T-helper 1 cell (primary cell): ENCODE data around the gene GRPR.

Experiments used
- DNase-seq, 5 donors: peaks; one replicate each; pipeline ENCODE4 v3.0.0-alpha.2; 2012 to 2020
- total RNA-seq, 4 donors: gene quantifications; one replicate each; lab custom pipeline; 2026; lab: John Stamatoyannopoulos, UW

The GRPR gene
- 0 to 0.12 (median 0) reads per million in 4 donors for total RNA-seq

- peak in 4 of 5 donors; percentile 9 to 52 (median 26) for DNase-seq
Measured at GRCh38 chrX:16123222-16123786, at the start of gene GRPR. GRPR (plus strand) TSS chrX:16123565; CDS start chrX:16123954, 389 bp downstream.

- no peak for DNase-seq
Measured at GRCh38 chrX:16075087-16075486, 48.3 kb upstream of the GRPR start.

GRCh38 chrX:16076834-16077233 lies 46.5 kb upstream of the GRPR start:
- no peak for DNase-seq

GRCh38 chrX:16077811-16078210 lies 45.6 kb upstream of the GRPR start:
- DNase-seq, result no peak

- DNase-seq, result no peak
Measured at GRCh38 chrX:16081357-16081756, 42.0 kb upstream of the GRPR start.

GRCh38 chrX:16082470-16083085 lies 40.8 kb upstream of the GRPR start:
- no peak for DNase-seq

- no peak for DNase-seq
Measured at GRCh38 chrX:16087076-16087475, 36.3 kb upstream of the GRPR start.

GRCh38 chrX:16089086-16089485 lies 34.3 kb upstream of the GRPR start:
- no peak for DNase-seq

GRCh38 chrX:16096141-16096540 lies 27.2 kb upstream of the GRPR start:
- no peak for DNase-seq

GRCh38 chrX:16100673-16101072 lies 22.7 kb upstream of the GRPR start:
- no peak for DNase-seq

GRCh38 chrX:16101581-16101980 lies 21.8 kb upstream of the GRPR start:
- DNase-seq, result no peak

- DNase-seq, result no peak
Measured at GRCh38 chrX:16103625-16104024, 19.7 kb upstream of the GRPR start.

- no peak for DNase-seq
Measured at GRCh38 chrX:16112428-16112827, 10.9 kb upstream of the GRPR start.

- DNase-seq, result no peak
Measured at GRCh38 chrX:16113978-16114565, 9.3 kb upstream of the GRPR start.

GRCh38 chrX:16114611-16115010 lies 8.8 kb upstream of the GRPR start:
- DNase-seq, result no peak

- peak in 1 of 5 donors; percentile 29 for DNase-seq
Measured at GRCh38 chrX:16119353-16120220, 3.8 kb upstream of the GRPR start.

- DNase-seq, result no peak
Measured at GRCh38 chrX:16120431-16120830, 2.9 kb upstream of the GRPR start.

- no peak for DNase-seq
Measured at GRCh38 chrX:16124201-16124600, 836 bp downstream of the GRPR start.

GRCh38 chrX:16125520-16126149 lies 2.3 kb downstream of the GRPR start:
- no peak for DNase-seq

GRCh38 chrX:16130707-16131106 lies 7.3 kb downstream of the GRPR start:
- DNase-seq, result no peak

GRCh38 chrX:16134936-16135335 lies 11.6 kb downstream of the GRPR start:
- DNase-seq, result no peak

GRCh38 chrX:16136080-16136479 lies 12.7 kb downstream of the GRPR start:
- no peak for DNase-seq
